HepG2 (cell line): ENCODE data around the gene RNASE8. TPM values are rescaled to one million over a fixed set of nuclear protein-coding genes. Genes with fewer than 3 reads are reported as not detected.

Experiments used
- BCLAF1 ChIP-seq: fragments of 450-650 bp; IDR thresholded peaks from 2 replicates; pipeline ENCODE4 v1.6.1; 2017; ENCODE audit warnings: mild to moderate bottlenecking
- CBX2 ChIP-seq, 2 experiments: fragments of 200-600 bp in 1 of 2; sonication (generic); formaldehyde crosslinking in 1 of 2; IDR thresholded peaks; 2 replicates each; pipeline versions ENCODE4 v1.7.0 to v1.8.1; 2018 to 2022; ENCODE audit warnings: low read depth in 2 of 2, low read length in 1 of 2, mild to moderate bottlenecking in 1 of 2, missing genetic modification reagents in 1 of 2
- CCDC6 ChIP-seq: sonication (generic); formaldehyde crosslinking; IDR thresholded peaks from 2 replicates; pipeline ENCODE4 v1.8.1; 2022; ENCODE audit warnings: mild to moderate bottlenecking, missing genetic modification reagents, moderate library complexity
- KMT2A ChIP-seq: sonication (generic); formaldehyde crosslinking; IDR thresholded peaks from 2 replicates; pipeline ENCODE4 v1.4.0; 2020; ENCODE audit warnings: missing genetic modification reagents
- NFE2L2 ChIP-seq: fragments of 150-350 bp; IDR thresholded peaks from 2 replicates; pipeline ENCODE4 v1.6.1; 2014; ENCODE audit warnings: low read length
- RBM22 ChIP-seq: fragments of 200-400 bp; formaldehyde crosslinking; optimal IDR thresholded peaks from 2 replicates; pipeline ENCODE3; 2017; ENCODE audit warnings: mild to moderate bottlenecking, low read length, moderate library complexity
- STAG1 ChIP-seq: sonication (generic); formaldehyde crosslinking; IDR thresholded peaks from 2 replicates; pipeline ENCODE4 v1.4.0; 2020; ENCODE audit warnings: missing genetic modification reagents
- TP53 ChIP-seq: sonication (generic); formaldehyde crosslinking; conservative IDR thresholded peaks from 2 replicates; pipeline ENCODE4 v1.4.0; 2020; ENCODE audit warnings: missing genetic modification reagents
- ZBTB4 ChIP-seq: sonication (generic); formaldehyde crosslinking; IDR thresholded peaks from 2 replicates; pipeline ENCODE4 v1.4.0; 2020; ENCODE audit warnings: missing genetic modification reagents, mild to moderate bottlenecking, borderline replicate concordance
- ZBTB43 ChIP-seq: sonication (generic); formaldehyde crosslinking; conservative IDR thresholded peaks from 2 replicates; pipeline ENCODE4 v1.4.0; 2020; ENCODE audit warnings: missing genetic modification reagents
- ZNF17 ChIP-seq: sonication (generic); formaldehyde crosslinking; IDR thresholded peaks from 2 replicates; pipeline ENCODE4 v1.5.0; 2020; ENCODE audit warnings: mild to moderate bottlenecking, missing genetic modification reagents
- ZNF282 ChIP-seq: fragments of 450-650 bp; IDR thresholded peaks from 2 replicates; pipeline ENCODE4 v1.6.1; 2018; ENCODE audit not compliant: partially characterized antibody
- ZNF547 ChIP-seq: sonication (generic); formaldehyde crosslinking; IDR thresholded peaks from 2 replicates; pipeline ENCODE4 v1.5.1; 2020; ENCODE audit warnings: mild to moderate bottlenecking, missing genetic modification reagents
- ZNF704 ChIP-seq: sonication (generic); formaldehyde crosslinking; IDR thresholded peaks from 2 replicates; pipeline ENCODE4 v1.8.1; 2023; ENCODE audit warnings: mild to moderate bottlenecking, inconsistent platforms, moderate library complexity, missing genetic modification reagents, borderline replicate concordance
- ZNF784 ChIP-seq: sonication (generic); formaldehyde crosslinking; IDR thresholded peaks from 2 replicates; pipeline ENCODE4 v1.5.1; 2020; ENCODE audit warnings: missing genetic modification reagents, mild to moderate bottlenecking, borderline replicate concordance
- ZNF800 ChIP-seq: sonication (generic); formaldehyde crosslinking; IDR thresholded peaks from 2 replicates; pipeline ENCODE4 v1.4.0; 2020; ENCODE audit warnings: missing genetic modification reagents
- polyA plus RNA-seq, 8 experiments: library from polyadenylated mRNA; depleted of rRNA in 3 of 8; stranded (reverse) in 7 of 8; unstranded in 1 of 8; fragments of >200 nt; fragmentation: Illumina TruSeq in 4 of 8; extraction: Trizol in 4 of 8; gene quantifications; 2 replicates each; pipeline versions ENCODE4 v1.2.1 to v1.2.3, GENCODE V29; 2011 to 2016; ENCODE audit warnings: low read depth in 4 of 8, missing spikeins in 1 of 8, mixed read lengths in 1 of 8; ENCODE audit not compliant: insufficient read depth in 1 of 8
- total RNA-seq, 5 experiments: library from RNA; depleted of rRNA; stranded (reverse); fragments of >200 nt; fragmentation: Illumina TruSeq; extraction: Trizol; gene quantifications; 2 replicates each; pipeline ENCODE4 v1.2.3, GENCODE V29; 2016; ENCODE audit warnings: low read depth in 1 of 5

Gene RNASE8
- total and polyA plus RNA-seq, 2 of the 13 experiments (the other 11 are each of a cell fraction or from before 2014, with no cell fraction given) = not detected

- TF ChIP-seq ZBTB4 (CRISPR knock-in tag) = 0 out of 2 replicates have a peak, but pooled peaks have one; percentile 37
- TF ChIP-seq ZNF17 = no peak
- TF ChIP-seq NFE2L2 = no peak
- no peak for TF ChIP-seq ZNF800
- TF ChIP-seq ZBTB43 = no peak
- TF ChIP-seq STAG1 (CRISPR knock-in tag) = no peak
- no peak for TF ChIP-seq ZNF704 (CRISPR knock-in tag)
- no peak; the same call in 1 of the 2 replicates for TF ChIP-seq ZNF547 (CRISPR knock-in tag)
- TF ChIP-seq ZNF282 = no peak
- no peak for TF ChIP-seq RBM22
- TF ChIP-seq BCLAF1 = no peak
- TF ChIP-seq ZNF784 (CRISPR knock-in tag) = no peak
- TF ChIP-seq CCDC6 (CRISPR knock-in tag) = no peak
- no peak for TF ChIP-seq KMT2A (CRISPR knock-in tag)
- TF ChIP-seq TP53 (CRISPR knock-in tag) = no peak
- no peak for TF ChIP-seq CBX2 (IDR thresholded peaks at IDR 0.05; ENCODE audit: low read depth, low read length)
- no peak for TF ChIP-seq CBX2 (CRISPR knock-in tag; IDR thresholded peaks at IDR 0.05; ENCODE audit: low read depth)
Measured at GRCh38 chr14:21053184-21054122, 4.2 kb upstream of the RNASE8 start (continued).
